GM19438 (cell line): ENCODE measurements around the gene GGA2.
"Not testable (repeated sequence)": the region's sequence is repeated elsewhere in the genome, so short reads cannot be mapped to it uniquely, and the experiment has no call there.

Experiments
- ATAC-seq: cut with Tn5 transposase; IDR thresholded peaks from one replicate; pipeline ENCODE4 v1.9.1; 2021; ENCODE audit warnings: low read depth; ENCODE audit not compliant: unreplicated experiment

GGA2 gene

GRCh38 chr16:23524886-23525285, 14.6 kb upstream of the GGA2 start:
- ATAC-seq, result no peak

DNA sequence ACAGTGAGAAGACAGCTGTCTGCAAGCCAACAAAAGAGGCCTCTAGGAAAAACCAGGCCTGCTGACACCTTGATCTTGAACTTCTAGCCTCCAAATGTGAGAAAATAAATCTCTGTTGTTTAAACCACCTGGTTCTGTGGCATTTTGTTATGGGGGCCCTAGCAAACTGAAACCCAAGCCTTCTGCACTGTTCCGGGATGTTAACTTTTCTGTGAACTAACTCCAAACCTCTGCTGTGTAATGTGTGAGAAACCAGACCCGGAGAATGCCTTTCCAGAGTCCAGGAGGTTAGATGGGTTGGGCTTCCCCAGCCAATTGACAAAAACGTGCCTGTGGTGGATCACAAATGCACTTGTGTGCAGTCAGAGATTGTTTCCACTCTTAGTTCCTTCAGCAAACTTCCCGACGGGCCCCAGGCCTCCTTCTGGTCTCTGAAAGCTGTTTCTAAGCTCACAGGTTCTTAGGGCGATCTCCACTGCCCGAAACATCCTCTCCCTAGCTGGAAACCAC, 13.6 kb upstream of the GGA2 start:
- ATAC-seq, result no peak

- no peak for ATAC-seq
These were observed 13.0 kb upstream of the GGA2 start for GRCh38 chr16:23523321-23523720.

- ATAC-seq, result no peak
These were observed 11.7 kb upstream of the GGA2 start for GRCh38 chr16:23521965-23522364.

- no peak for ATAC-seq
These were observed 10.9 kb upstream of the GGA2 start for GRCh38 chr16:23521037-23521743.

DNA sequence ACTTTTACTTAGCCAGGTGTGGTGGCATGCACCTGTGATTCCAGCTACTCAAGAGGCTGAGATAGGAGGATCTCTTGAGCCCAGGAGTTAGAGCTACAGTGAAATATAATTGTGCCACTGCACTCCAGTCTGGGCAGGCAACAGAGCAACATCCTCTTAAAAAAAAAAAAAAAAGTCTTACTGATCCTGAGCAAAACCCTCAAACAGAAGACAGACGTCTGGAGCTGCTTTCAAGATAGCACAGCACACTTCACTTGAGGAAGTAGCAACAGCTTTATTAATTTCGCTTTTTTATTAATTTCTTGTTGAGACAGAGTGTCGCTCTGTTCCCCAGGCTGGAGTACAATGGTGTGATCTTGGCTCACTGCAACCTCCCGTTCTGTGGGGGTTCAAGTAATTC, 10.2 kb upstream of the GGA2 start:
- no peak for ATAC-seq

- ATAC-seq, result no peak
These were observed 9.0 kb upstream of the GGA2 start for GRCh38 chr16:23519282-23519681.

GRCh38 chr16:23518435-23518891, 8.2 kb upstream of the GGA2 start:
- ATAC-seq, result peak; percentile 66

DNA sequence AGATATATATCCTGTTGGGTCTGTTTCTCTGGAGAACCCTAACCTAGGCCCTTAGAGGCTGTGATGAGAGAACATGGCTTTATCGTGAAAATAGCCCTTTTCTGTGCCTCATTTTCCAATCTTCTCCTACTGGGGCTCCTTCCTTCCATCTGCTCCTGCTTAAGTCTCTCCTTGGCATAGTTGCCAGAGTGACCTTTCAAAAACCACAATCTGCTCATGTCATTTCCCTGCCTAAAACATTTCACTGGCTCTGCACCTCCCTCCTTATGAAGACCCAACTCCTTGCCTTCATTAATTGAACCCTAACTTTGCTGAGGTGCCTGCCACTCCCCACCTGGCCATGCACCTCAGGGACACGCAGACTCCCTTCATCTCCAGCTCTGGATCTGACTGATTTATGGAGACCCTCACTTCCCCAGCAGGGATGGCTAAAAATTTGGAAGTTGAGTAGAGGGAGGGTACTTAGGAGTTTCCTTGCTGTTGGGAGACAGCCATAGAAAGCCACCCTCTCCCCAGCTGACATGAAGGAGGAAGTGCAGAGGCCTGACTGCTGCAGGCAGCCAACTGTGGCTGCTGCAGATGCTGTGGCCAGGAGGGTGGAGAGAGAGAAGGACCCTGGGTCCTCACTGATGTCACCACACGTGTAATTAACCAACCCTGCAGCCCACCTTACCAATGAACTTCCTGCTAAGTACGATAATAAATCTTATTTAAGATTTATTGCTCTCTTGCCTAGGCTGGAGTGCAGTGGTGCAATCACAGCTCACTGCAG, 6.3 kb upstream of the GGA2 start:
- ATAC-seq, result no peak

DNA sequence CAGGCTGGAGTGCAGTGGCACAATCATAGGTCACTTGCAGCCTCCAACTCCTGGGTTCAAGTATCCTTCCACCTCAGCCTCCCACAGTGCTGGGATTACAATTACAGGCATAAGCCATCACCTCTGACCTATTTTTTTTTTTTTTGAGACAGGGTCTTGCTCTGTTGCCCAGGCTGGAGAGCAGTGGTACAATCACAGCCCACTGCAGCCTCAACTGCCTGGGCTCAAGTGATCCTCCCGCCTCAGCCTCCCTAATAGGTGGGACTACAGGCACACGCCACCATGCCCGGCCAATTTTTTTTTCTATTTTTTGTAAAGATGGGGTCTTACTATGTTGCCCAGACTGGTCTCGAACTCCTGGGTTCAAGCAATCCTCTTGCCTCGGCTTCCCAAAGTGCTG, 5.6 kb upstream of the GGA2 start:
- no peak for ATAC-seq

DNA sequence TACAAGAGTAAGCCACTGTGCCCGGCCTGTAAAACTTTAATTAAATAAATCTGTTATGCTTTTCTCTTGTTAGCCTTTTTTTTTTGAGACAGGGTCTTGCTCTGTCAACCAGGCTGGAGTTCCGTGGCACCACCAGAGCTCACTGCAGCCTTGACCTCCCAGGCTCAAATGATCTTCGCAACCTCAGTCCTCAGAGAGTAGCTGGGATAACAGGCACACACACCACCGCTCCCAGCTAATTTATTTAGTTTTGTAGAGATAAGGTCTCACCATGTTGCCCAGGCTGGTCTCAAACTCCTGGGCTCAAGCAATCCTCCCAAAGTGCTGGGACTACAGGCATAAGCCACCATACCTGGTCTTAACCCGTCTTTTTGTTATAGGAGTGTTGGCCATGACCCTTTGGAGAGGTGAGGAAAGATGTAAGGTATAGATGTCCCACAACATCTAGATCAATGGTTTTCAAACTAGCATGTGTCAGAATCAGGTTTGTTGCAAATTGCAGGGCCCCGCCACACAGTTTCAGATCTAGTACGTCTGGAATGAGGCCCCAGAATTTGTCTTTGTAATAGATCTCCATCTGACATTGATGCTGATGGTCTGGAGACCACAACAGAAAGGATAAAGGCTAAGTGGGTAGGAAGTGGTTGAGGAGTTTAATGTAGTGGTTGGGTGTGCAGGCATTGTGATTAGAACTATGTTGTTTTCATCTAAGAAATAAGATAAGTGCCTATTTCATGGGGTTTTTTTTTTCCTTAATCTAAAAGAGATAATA, 4.3 kb upstream of the GGA2 start:
- ATAC-seq, result no peak

DNA sequence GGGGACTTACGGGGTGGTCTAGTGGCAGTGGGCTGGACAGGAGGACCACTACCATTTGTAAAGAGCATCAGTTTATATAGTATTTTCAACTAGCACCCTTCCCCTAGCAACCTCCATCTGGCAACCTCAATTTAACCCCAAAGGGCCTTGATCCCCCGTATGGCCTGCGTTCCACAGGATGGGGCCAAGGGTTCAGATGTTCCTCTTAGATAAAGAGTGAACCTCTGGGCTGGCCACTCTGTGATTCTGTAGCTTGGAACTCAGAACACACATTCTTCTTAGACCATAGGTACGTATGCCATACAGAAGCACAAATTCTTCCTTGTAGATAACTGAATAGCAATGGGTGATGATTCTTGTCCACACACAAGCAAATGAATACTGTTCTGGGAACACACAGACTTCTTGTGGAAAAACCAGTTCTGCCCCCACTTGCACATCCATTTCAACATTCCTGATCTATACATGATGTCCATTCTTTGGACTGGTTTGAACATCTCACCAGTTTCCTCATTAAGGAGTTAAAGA, 1.9 kb upstream of the GGA2 start:
- ATAC-seq, result no peak

DNA sequence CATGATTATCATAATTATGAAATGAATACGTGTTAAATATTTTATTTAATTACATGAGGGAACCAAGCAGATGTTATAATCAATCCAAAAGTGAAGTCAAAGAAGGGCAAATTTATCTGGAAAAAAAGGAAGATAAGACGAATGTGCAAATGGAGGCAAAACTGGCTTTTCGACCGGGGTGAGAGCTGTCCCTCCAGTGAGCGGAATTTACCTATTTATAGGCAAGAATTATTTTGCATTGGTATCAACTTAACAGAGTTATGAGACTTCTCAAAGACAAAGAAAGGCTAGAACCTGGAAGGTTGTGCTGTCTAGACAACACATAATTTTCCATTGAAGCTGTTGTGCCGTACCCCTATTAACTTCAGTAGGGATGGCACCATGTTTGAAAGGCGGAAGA, 1.4 kb upstream of the GGA2 start:
- no peak for ATAC-seq

- ATAC-seq, result not testable (repeated sequence)
These were observed 599 bp upstream of the GGA2 start for GRCh38 chr16:23510915-23511270.

GRCh38 chr16:23509782-23510163, 521 bp downstream of the GGA2 start:
- peak; percentile 6 for ATAC-seq

DNA sequence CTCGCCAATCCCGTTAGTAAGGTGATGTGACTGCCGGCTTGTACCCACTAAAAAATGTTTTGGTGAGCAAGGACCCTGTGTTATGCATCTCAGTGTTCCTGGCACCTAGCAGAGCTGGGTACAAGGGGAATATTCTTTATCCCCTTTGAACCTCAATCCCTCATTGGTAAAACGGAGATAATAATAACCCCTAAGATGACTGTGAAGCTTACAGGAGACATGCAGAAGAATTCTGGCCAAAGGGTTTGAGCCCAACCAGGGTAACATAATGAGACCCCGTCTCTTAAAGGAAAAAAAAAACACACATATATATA, 896 bp downstream of the GGA2 start:
- ATAC-seq, result no peak

GRCh38 chr16:23508589-23509440, 1.5 kb downstream of the GGA2 start:
- ATAC-seq, result no peak

DNA sequence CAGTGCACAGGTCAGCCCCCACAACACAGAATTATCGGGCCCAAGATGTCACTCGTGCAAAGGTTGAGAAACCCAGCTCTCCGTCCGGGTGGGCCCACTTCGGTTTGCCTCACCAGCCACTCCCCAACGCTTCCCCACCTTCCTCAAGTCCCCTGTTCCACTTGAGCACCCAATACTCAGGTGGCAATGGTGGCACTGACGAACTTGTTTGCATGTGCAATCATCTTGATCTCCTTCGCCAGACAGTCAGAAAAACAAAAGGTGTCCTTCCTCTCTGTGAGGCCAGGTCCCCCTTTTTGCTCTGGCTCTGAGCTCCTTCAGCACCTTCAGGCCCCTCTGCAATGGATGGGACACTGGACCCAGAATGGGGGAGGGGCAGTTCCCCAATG, 3.7 kb downstream of the GGA2 start:
- ATAC-seq, result no peak

DNA sequence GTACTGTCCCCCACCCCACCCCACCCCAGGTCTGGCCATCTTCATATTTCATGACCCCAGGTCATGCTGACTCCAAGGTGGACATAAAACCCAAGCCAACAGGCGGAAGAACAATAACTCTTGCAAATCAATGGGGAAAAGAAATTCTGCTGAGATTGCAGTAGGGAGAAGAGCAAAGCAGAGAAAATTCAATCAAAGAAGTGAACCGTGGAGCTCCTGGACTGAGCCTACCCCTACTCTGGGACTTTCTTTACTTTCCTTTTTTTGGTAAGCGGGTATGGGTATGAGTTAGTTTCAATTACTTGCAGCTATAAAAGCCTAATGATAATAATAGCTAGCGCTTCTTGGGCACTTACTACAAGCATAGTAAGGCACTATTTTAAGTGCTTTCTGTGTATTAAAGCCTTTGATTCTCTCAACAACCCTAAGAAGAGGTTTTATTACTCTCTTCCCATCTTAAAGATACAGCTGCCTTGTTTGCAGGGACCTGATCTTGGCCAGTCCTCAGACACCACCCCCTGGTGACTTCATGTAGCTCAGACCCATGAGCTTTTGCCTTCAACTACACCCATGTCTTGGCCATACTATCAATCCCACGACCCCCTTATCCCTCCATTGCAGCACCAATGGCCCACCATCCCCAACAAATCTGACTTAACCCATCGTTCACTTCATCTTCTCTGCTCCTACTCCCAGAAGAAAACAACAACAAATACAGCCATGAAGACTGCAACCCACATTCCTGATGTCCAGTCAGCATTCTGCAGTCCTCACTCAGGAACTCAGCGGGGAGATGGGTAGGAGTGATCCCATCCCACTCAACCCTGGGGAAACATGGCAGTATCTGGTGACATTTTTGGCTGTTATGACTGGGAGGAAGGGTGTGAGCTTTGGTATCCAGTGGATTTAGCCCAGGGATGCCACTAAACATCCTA, 4.4 kb downstream of the GGA2 start:
- no peak for ATAC-seq
